Osteoblast (primary cell): ENCODE data around the gene IRS1. TPM values are rescaled to one million over a fixed set of nuclear protein-coding genes. Genes with fewer than 3 reads are reported as not detected.

ENCODE experiments used
- DNase-seq: peaks from one replicate; pipeline ENCODE4 v3.0.0; 2011; ENCODE audit warnings: low spot score, mixed read lengths; ENCODE audit not compliant: insufficient read length; ENCODE audit errors: missing footprints
- H2AFZ ChIP-seq: 2 replicates; pipeline ENCODE4 v1.6.0; 2011; ENCODE audit warnings: mild to moderate bottlenecking, low read length
- H3K27ac ChIP-seq: 2 replicates; pipeline ENCODE4 v1.5.1; 2011; ENCODE audit warnings: mild to moderate bottlenecking, low read depth, low read length, moderate library complexity
- H3K27me3 ChIP-seq: 2 replicates; pipeline ENCODE4 v1.6.0; 2012; ENCODE audit warnings: mild to moderate bottlenecking, control low read depth, inconsistent platforms, low read length, moderate library complexity; ENCODE audit not compliant: insufficient read depth
- H3K36me3 ChIP-seq: 2 replicates; pipeline ENCODE4 v1.5.1; 2011; ENCODE audit warnings: mild to moderate bottlenecking, low read length, control low read depth, moderate library complexity; ENCODE audit not compliant: insufficient read depth
- H3K4me1 ChIP-seq: 2 replicates; pipeline ENCODE4 v1.5.1; 2011; ENCODE audit warnings: mild to moderate bottlenecking, low read length, control low read depth, moderate library complexity; ENCODE audit not compliant: insufficient read depth
- H3K4me2 ChIP-seq: 2 replicates; pipeline ENCODE4 v1.6.0; 2011; ENCODE audit warnings: mild to moderate bottlenecking, low read length; ENCODE audit not compliant: insufficient read depth
- H3K4me3 ChIP-seq: fragments of 200-600 bp; sonication (generic); 3 replicates; pipeline ENCODE4 v1.5.1; 2012; ENCODE audit warnings: mild to moderate bottlenecking, low read length, inconsistent platforms; ENCODE audit not compliant: insufficient read depth
- H3K79me2 ChIP-seq: 2 replicates; pipeline ENCODE4 v1.6.0; 2012; ENCODE audit warnings: mild to moderate bottlenecking, low read length, control low read depth, inconsistent platforms; ENCODE audit not compliant: insufficient read depth
- H3K9me3 ChIP-seq: 2 replicates; pipeline ENCODE4 v1.5.1; 2011; ENCODE audit warnings: low read depth, low read length, control low read depth
- H4K20me1 ChIP-seq: 2 replicates; pipeline ENCODE4 v1.6.0; 2012; ENCODE audit warnings: mild to moderate bottlenecking, low read length, control low read depth; ENCODE audit not compliant: insufficient read depth
- total RNA-seq: library from RNA; depleted of rRNA; stranded (reverse); fragments of >200 nt; gene quantifications from 2 replicates; pipeline ENCODE4 v1.2.3, GENCODE V29; 2012
- TF ChIP-seq, protein P1 (sequence below): IDR thresholded peaks from 2 replicates; pipeline ENCODE4 v1.5.1; 2011; ENCODE audit warnings: mild to moderate bottlenecking, low read depth, low read length, moderate library complexity; ENCODE audit errors: extremely low read depth

Gene IRS1
- total RNA-seq, 1 donor = 27.9 TPM

DNA sequence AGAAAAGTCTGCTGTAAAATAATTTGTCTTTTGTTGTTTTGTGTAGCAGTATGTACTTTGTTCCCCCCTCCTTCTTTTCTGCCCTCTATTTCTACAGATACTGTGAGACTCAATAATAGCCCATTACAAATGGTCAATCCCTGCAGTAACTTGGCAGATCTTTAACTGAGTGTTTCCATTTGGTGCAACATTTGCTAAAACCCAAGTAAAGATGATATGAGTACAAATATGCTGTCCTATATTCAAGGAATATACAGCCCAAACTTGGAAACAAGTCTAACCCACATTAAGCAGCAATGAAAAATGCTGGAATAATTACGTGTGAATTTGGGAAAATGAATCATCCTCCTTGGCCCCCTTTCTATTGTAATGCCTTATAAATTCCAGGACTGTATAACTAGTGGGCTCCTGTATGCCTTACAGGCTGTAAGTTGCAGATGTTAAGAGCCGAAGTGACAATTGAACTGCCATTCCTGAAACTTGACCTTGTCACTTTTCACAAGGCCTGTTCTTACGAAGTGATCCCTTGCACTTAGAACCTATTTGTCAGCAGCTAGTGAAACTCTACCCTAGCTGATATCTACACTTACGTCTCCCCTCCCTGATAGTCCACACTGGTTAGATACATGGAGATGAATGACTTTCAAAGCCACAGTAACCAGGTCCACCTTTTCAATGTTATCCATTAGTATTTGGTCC is 104.9 kb downstream of the IRS1 start:
- Histone ChIP-seq H3K9me3 (no peaks in the 10 kb centered on the region), H3K4me1 (peaks cover 15% of the 10 kb centered on the region), H3K4me3 (no peak overlapping the region), H3K27ac (no peak overlapping the region), H3K36me3 (no peaks in the 10 kb centered on the region), H4K20me1 (no peaks in the 10 kb centered on the region), H3K4me2 (no peak overlapping the region), H3K79me2 (no peaks in the 10 kb centered on the region), H2AFZ (no peak overlapping the region), H3K27me3 (no peaks in the 10 kb centered on the region)
- TF ChIP-seq, protein P1, sequence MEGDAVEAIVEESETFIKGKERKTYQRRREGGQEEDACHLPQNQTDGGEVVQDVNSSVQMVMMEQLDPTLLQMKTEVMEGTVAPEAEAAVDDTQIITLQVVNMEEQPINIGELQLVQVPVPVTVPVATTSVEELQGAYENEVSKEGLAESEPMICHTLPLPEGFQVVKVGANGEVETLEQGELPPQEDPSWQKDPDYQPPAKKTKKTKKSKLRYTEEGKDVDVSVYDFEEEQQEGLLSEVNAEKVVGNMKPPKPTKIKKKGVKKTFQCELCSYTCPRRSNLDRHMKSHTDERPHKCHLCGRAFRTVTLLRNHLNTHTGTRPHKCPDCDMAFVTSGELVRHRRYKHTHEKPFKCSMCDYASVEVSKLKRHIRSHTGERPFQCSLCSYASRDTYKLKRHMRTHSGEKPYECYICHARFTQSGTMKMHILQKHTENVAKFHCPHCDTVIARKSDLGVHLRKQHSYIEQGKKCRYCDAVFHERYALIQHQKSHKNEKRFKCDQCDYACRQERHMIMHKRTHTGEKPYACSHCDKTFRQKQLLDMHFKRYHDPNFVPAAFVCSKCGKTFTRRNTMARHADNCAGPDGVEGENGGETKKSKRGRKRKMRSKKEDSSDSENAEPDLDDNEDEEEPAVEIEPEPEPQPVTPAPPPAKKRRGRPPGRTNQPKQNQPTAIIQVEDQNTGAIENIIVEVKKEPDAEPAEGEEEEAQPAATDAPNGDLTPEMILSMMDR = no peak
- no peak for DNase-seq

DNA sequence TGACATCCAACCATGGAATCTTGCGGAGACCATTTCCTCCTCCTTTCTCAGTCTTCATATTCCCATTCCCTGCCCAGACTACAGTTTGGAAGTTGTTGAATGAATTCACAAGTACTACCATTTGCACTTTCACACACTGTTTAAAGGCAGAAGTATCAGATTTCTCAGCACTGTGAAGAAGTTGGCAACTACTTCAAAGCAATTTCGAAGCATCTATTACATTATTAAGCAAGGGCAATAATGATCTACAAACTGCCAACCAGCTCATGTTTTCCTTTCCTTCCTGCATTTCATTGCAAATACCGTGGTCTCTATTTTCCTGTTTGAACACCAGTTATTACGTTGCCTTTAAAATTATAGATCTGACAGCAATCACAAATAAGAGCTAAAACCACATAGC is 105.5 kb downstream of the IRS1 start:
- TF ChIP-seq, protein P1 = no peak
- Histone ChIP-seq H3K36me3 (no peaks in the 10 kb centered on the region), H2AFZ (no peak overlapping the region), H4K20me1 (no peaks in the 10 kb centered on the region), H3K79me2 (no peaks in the 10 kb centered on the region), H3K9me3 (no peaks in the 10 kb centered on the region), H3K4me1 (peaks cover 10% of the 10 kb centered on the region), H3K27me3 (no peaks in the 10 kb centered on the region), H3K4me3 (no peak overlapping the region), H3K4me2 (no peak overlapping the region), H3K27ac (no peak overlapping the region)
- DNase-seq = no peak

DNA sequence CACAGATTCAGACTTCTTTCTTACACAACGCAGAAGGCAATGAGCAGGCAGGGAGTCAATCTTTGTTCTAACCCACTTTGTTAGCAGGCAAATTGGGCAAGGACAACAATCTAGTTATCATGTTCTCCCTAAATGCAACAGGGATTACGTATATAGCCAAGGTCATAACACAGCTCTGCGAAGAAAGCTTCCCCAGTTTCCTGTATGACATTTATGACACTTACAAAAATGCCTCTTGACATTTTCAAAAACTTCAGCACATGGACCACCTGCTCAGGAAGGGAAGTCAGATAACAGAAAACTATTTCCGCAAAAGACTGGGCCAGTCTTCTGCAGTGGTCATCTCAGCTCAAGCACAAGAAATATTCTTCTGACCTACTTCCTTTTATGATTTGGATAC is 106.1 kb downstream of the IRS1 start:
- Histone ChIP-seq H3K27ac (no peak overlapping the region), H3K4me3 (no peak overlapping the region), H3K79me2 (no peaks in the 10 kb centered on the region), H3K9me3 (no peaks in the 10 kb centered on the region), H3K27me3 (no peaks in the 10 kb centered on the region), H4K20me1 (no peaks in the 10 kb centered on the region), H2AFZ (no peak overlapping the region), H3K4me2 (no peak overlapping the region), H3K4me1 (peaks cover 7% of the 10 kb centered on the region), H3K36me3 (no peaks in the 10 kb centered on the region)
- TF ChIP-seq, protein P1 = no peak
- no peak for DNase-seq

DNA sequence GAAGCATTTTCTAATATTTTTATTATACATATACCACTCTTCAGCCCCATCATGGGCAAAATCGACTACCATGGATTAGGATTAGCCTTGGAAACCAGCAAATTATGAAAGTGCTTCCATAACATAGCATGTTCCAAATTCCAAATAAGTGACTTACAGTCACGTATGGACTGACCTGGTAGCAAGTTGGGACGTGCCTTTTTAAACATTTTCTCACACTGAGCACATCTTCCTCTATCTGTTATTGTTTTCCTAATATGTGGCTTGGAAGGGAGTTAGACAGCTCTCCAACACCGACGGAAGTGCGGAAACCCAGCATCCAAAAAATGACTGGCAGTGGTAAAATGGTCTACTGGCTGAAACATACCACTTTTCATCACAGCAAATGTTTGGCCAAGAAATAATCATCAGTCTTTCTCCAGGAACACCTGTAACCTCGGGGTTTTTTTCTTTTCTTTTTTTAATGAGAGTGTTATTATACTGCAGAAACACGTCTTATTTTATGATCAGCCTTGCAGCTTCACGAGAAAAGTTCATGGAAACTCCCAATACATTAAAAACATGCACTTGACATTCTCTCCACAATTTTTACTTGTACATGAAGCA is 107.0 kb downstream of the IRS1 start:
- Histone ChIP-seq H3K4me1 (peaks cover 7% of the 10 kb centered on the region), H3K4me2 (no peak overlapping the region), H3K36me3 (no peaks in the 10 kb centered on the region), H3K4me3 (no peak overlapping the region), H2AFZ (no peak overlapping the region), H3K27ac (no peak overlapping the region), H3K9me3 (no peaks in the 10 kb centered on the region), H4K20me1 (no peaks in the 10 kb centered on the region), H3K79me2 (no peaks in the 10 kb centered on the region), H3K27me3 (no peaks in the 10 kb centered on the region)
- DNase-seq = no peak
- TF ChIP-seq, protein P1 = no peak
